Endothelial cell of umbilical vein (primary cell): ENCODE measurements around the gene SPATA19.

Experiments used
- EZH2 ChIP-seq: IDR thresholded peaks from 2 replicates; pipeline ENCODE4 v1.6.1; 2012; ENCODE audit warnings: borderline replicate concordance, low read depth, mild to moderate bottlenecking, moderate library complexity, low read length, inconsistent platforms; ENCODE audit not compliant: severe bottlenecking
- GATA2 ChIP-seq: IDR thresholded peaks from 2 replicates; pipeline ENCODE4 v1.7.0; 2011; ENCODE audit warnings: low read depth, mild to moderate bottlenecking, moderate library complexity, mixed read lengths, low read length; ENCODE audit not compliant: insufficient read length, insufficient read depth
- JUN ChIP-seq: IDR thresholded peaks from 2 replicates; pipeline ENCODE4 v1.6.1; 2011; ENCODE audit warnings: borderline replicate concordance, low read depth; ENCODE audit not compliant: insufficient read length, insufficient read depth
- MYC ChIP-seq: IDR thresholded peaks from one replicate; pipeline ENCODE4 v1.6.1; 2011; ENCODE audit warnings: mild to moderate bottlenecking, low read depth, low read length
- POLR2A ChIP-seq: IDR thresholded peaks from 2 replicates; pipeline ENCODE4 v1.6.1; 2012; ENCODE audit warnings: low read depth, mild to moderate bottlenecking, control low read depth, low read length
- POLR2AphosphoS5 ChIP-seq: IDR thresholded peaks from 2 replicates; pipeline ENCODE4 v1.6.1; 2012; ENCODE audit warnings: low read depth, mild to moderate bottlenecking, control low read depth, low read length, moderate library complexity; ENCODE audit not compliant: insufficient read depth
- TF ChIP-seq, protein P1 (sequence below), 2 donors: IDR thresholded peaks; 1 replicate in 1 of 2; 2 replicates in 1 of 2; pipeline ENCODE4 v1.5.1; 2011; ENCODE audit warnings: low read length in 2 of 2, mild to moderate bottlenecking in 2 of 2, moderate library complexity in 2 of 2, control low read depth in 1 of 2, inconsistent platforms in 1 of 2, low read depth in 1 of 2; ENCODE audit not compliant: insufficient read depth in 1 of 2; ENCODE audit errors: extremely low read depth in 1 of 2
- TF ChIP-seq, protein P2 (sequence below): IDR thresholded peaks from 2 replicates; pipeline ENCODE4 v1.6.1; 2011; ENCODE audit not compliant: insufficient read depth, insufficient read length

GRCh38 chr11:133845413-133845812, at the start of gene SPATA19:
- TF ChIP-seq, protein P1, sequence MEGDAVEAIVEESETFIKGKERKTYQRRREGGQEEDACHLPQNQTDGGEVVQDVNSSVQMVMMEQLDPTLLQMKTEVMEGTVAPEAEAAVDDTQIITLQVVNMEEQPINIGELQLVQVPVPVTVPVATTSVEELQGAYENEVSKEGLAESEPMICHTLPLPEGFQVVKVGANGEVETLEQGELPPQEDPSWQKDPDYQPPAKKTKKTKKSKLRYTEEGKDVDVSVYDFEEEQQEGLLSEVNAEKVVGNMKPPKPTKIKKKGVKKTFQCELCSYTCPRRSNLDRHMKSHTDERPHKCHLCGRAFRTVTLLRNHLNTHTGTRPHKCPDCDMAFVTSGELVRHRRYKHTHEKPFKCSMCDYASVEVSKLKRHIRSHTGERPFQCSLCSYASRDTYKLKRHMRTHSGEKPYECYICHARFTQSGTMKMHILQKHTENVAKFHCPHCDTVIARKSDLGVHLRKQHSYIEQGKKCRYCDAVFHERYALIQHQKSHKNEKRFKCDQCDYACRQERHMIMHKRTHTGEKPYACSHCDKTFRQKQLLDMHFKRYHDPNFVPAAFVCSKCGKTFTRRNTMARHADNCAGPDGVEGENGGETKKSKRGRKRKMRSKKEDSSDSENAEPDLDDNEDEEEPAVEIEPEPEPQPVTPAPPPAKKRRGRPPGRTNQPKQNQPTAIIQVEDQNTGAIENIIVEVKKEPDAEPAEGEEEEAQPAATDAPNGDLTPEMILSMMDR (IDR thresholded peaks at IDR 0.05; ENCODE audit: extremely low read depth in 1 of 2, insufficient read depth in 1 of 2, low read depth in 1 of 2, low read length in 2 of 2): no peak
- TF ChIP-seq POLR2A (no peak), EZH2 (no peak), GATA2 (no peak), POLR2AphosphoS5 (no peak), MYC (no peak), JUN (no peak)
- TF ChIP-seq, protein P2, sequence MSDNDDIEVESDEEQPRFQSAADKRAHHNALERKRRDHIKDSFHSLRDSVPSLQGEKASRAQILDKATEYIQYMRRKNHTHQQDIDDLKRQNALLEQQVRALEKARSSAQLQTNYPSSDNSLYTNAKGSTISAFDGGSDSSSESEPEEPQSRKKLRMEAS: no peak
